Measurements from ENCODE around the gene MTUS2. TPM values are rescaled to one million over a fixed set of nuclear protein-coding genes. Genes with fewer than 3 reads are reported as not detected.

The MTUS2 gene
- total RNA-seq, 1 experiment from 2014 or later = 0.35 TPM

DNA sequence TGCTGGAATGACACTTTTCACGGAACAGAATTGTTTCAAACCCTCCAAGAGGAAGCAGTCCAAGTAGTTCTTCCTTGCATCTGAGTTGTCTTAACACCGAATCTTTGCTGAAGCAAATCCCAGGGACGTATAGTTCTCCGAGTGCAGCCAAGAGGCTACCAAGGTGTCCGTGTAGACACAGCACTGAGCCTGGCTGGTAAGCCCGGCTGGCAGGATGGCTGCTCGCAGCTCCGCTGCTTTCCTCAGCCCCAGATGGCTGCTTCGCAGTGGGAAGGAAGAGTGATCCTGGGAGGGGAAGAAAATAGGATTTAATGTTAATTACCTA is 670.4 kb downstream of the MTUS2 start:
- no CpG with 5 or more reads among the region's 9 CpGs for WGBS (ENCODE audit: extremely low coverage, insufficient read length, low lambda C conversion rate)
- Histone ChIP-seq H2BK20ac (ENCODE audit: low read depth, low read length, poor library complexity, severe bottlenecking) (no peak overlapping the region), H3K23ac (ENCODE audit: insufficient read length, low read depth, low read length) (no peak overlapping the region), H3T11ph (ENCODE audit: low read length) (no peak overlapping the region), H3K9me3 (ENCODE audit: control insufficient read depth, low read depth, low read length) (no peaks in the 10 kb centered on the region), H3K27me3 (ENCODE audit: insufficient read depth, low read length) (no peaks in the 10 kb centered on the region; the same call in 1 of the 2 replicates), H3K79me2 (ENCODE audit: insufficient read depth, low read length) (no peaks in the 10 kb centered on the region), H4K5ac (ENCODE audit: insufficient read length, low read depth, low read length) (no peak overlapping the region), H3K18ac (ENCODE audit: insufficient read length, low read depth, low read length) (no peak overlapping the region), H4K20me1 (ENCODE audit: control insufficient read depth, insufficient read depth, insufficient read length) (no peaks in the 10 kb centered on the region), H3K23me2 (ENCODE audit: insufficient read length, low read depth, low read length, poor library complexity, severe bottlenecking) (no peaks in the 10 kb centered on the region), H3K79me1 (ENCODE audit: insufficient read depth, low read depth, low read length, poor library complexity, severe bottlenecking) (no peaks in the 10 kb centered on the region), H4K8ac (replicated peaks; ENCODE audit: insufficient read length, low read depth, low read length) (no peak overlapping the region), H2AFZ (ENCODE audit: low read length) (no peak overlapping the region), H2BK5ac (ENCODE audit: insufficient read length, low read length) (no peak overlapping the region), H2BK120ac (ENCODE audit: low read depth, low read length, poor library complexity, severe bottlenecking) (no peak overlapping the region), H2AK5ac (ENCODE audit: insufficient read length, low read length) (no peak overlapping the region), H2BK12ac (ENCODE audit: insufficient read length, low read depth, low read length) (no peak overlapping the region), H4K91ac (ENCODE audit: insufficient read length, low read depth, low read length) (no peak overlapping the region), H3K4ac (ENCODE audit: low read depth, low read length) (no peak overlapping the region), H3K27ac (ENCODE audit: insufficient read length, low read depth, low read length) (no peak overlapping the region), H3K56ac (ENCODE audit: insufficient read length, low read depth, low read length) (no peak overlapping the region), H3K9ac (ENCODE audit: extremely low read depth, insufficient read length, low read length) (no peak overlapping the region), H3K4me2 (ENCODE audit: insufficient read depth, insufficient read length, low read length) (no peak overlapping the region), H3K4me1 (ENCODE audit: insufficient read depth, low read length) (peaks cover 9% of the 10 kb centered on the region; the same call in 1 of the 2 replicates), H3K14ac (ENCODE audit: insufficient read depth, low read length) (no peak overlapping the region), H2BK15ac (ENCODE audit: low read depth, low read length) (no peak overlapping the region)
- peaks cover 2% of the 10 kb centered on the region; the same call in 1 of the 2 replicates for H3K27me3 Mint-ChIP-seq (ENCODE audit: low read depth)
- H3K4me1 Mint-ChIP-seq = peaks cover 30 to 32% of the 10 kb centered on the region in 2 experiments
- H3K4me3 Mint-ChIP-seq = no peak overlapping the region
- no peaks in the 10 kb centered on the region for H3K36me3 Mint-ChIP-seq (ENCODE audit: insufficient read depth in 1 of 3, low read depth in 3 of 3)
- H3K27ac Mint-ChIP-seq = no peak overlapping the region
- no peak for DNase-seq
- TF ChIP-seq, protein P1, sequence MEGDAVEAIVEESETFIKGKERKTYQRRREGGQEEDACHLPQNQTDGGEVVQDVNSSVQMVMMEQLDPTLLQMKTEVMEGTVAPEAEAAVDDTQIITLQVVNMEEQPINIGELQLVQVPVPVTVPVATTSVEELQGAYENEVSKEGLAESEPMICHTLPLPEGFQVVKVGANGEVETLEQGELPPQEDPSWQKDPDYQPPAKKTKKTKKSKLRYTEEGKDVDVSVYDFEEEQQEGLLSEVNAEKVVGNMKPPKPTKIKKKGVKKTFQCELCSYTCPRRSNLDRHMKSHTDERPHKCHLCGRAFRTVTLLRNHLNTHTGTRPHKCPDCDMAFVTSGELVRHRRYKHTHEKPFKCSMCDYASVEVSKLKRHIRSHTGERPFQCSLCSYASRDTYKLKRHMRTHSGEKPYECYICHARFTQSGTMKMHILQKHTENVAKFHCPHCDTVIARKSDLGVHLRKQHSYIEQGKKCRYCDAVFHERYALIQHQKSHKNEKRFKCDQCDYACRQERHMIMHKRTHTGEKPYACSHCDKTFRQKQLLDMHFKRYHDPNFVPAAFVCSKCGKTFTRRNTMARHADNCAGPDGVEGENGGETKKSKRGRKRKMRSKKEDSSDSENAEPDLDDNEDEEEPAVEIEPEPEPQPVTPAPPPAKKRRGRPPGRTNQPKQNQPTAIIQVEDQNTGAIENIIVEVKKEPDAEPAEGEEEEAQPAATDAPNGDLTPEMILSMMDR (conservative IDR thresholded peaks at IDR 0.05) = no peak
- no peaks in the 10 kb centered on the region for H3K9me3 Mint-ChIP-seq

Measured in H9 (cell line).